ENCODE results near the gene PLIN3. TPM values are rescaled to one million over a fixed set of nuclear protein-coding genes. Genes with fewer than 3 reads are reported as not detected.

The PLIN3 gene
- total RNA-seq, 4 donors from 2014 or later = 29.5 to 96.3 (median 40.5) TPM

GRCh38 chr19:4816202-4816949 is 51.1 kb downstream of the PLIN3 start:
- no peaks in the 10 kb centered on the region for H3K27me3 ChIP-seq
- peaks cover 0 to 12% (median 2%) of the 10 kb centered on the region in 4 donors for H3K4me1 ChIP-seq
- TF ChIP-seq POLR2A (IDR thresholded peaks at IDR 0.05) (no peak), CTCF (IDR thresholded peaks at IDR 0.05) (no peak), EP300 (IDR thresholded peaks at IDR 0.05) (no peak)
- peak overlapping the region in 1 of 4 donors; percentile 33 for H3K4me3 ChIP-seq
- H3K36me3 ChIP-seq = peaks cover 0 to 41% (median 0%) of the 10 kb centered on the region in 3 donors
- WGBS, 2 donors = 93 to 96% methylated on average over 20 to 35 of the region's 35 CpGs
- H3K9me3 ChIP-seq = no peaks in the 10 kb centered on the region
- peak overlapping the region in 3 of 4 donors; percentile 12 to 64 (median 30) for H3K27ac ChIP-seq
- DNase-seq (ENCODE audit: low spot score in 2 of 2) = no peak

- H3K4me3 ChIP-seq = peak overlapping the region in 2 of 4 donors; percentile 4 to 33
- peak overlapping the region in 2 of 4 donors; percentile 30 to 64 for H3K27ac ChIP-seq
- WGBS, 2 donors = 26 to 31% methylated on average over 25 to 28 of the region's 28 CpGs
- H3K36me3 ChIP-seq = peaks cover 0 to 39% (median 0%) of the 10 kb centered on the region in 3 donors
- no peaks in the 10 kb centered on the region for H3K27me3 ChIP-seq
- peak; percentile 74 to 93 for DNase-seq (ENCODE audit: low spot score in 2 of 2)
- H3K9me3 ChIP-seq = no peaks in the 10 kb centered on the region
- TF ChIP-seq POLR2A (IDR thresholded peaks at IDR 0.05) (no peak), EP300 (IDR thresholded peaks at IDR 0.05) (peak; percentile 60 to 76)
- peaks cover 0 to 12% (median 2%) of the 10 kb centered on the region in 4 donors for H3K4me1 ChIP-seq
Observed at GRCh38 chr19:4815426-4816201, 51.9 kb downstream of the PLIN3 start.

GRCh38 chr19:4814625-4815425 is 52.6 kb downstream of the PLIN3 start:
- no peak overlapping the region for H3K27ac ChIP-seq
- H3K36me3 ChIP-seq = peaks cover 0 to 39% (median 0%) of the 10 kb centered on the region in 3 donors
- H3K27me3 ChIP-seq = no peaks in the 10 kb centered on the region
- peaks cover 0 to 12% (median 2%) of the 10 kb centered on the region in 4 donors for H3K4me1 ChIP-seq
- TF ChIP-seq EP300 (IDR thresholded peaks at IDR 0.05) = no peak
- TF ChIP-seq CTCF (IDR thresholded peaks at IDR 0.05) = no peak
- no peak for TF ChIP-seq POLR2A (IDR thresholded peaks at IDR 0.05)
- H3K9me3 ChIP-seq = no peaks in the 10 kb centered on the region
- no peak overlapping the region for H3K4me3 ChIP-seq
- DNase-seq (ENCODE audit: low spot score in 2 of 2) = no peak
- 75 to 80% methylated on average over 7 of the region's 7 CpGs for WGBS, 2 donors

- Histone ChIP-seq H3K36me3 (peaks cover 0 to 6% (median 0%) of the 10 kb centered on the region in 3 donors), H3K4me3 (no peak overlapping the region), H3K4me1 (peaks cover 0 to 22% (median 2%) of the 10 kb centered on the region in 4 donors), H3K9me3 (no peaks in the 10 kb centered on the region), H3K27me3 (no peaks in the 10 kb centered on the region), H3K27ac (peak overlapping the region in 2 of 4 donors; percentile 21 to 61)
- 56 to 65% methylated on average over 12 of the region's 12 CpGs for WGBS, 2 donors
- TF ChIP-seq EP300 (IDR thresholded peaks at IDR 0.05) (no peak), POLR2A (IDR thresholded peaks at IDR 0.05) (no peak), CTCF (IDR thresholded peaks at IDR 0.05) (peak; percentile 81 to 89 (median 86))
- DNase-seq (ENCODE audit: low spot score in 2 of 2) = peak; percentile 75 to 91
Observed at GRCh38 chr19:4811328-4812131, 55.9 kb downstream of the PLIN3 start.

Data from tibial nerve (tissue), 4 donors.